Measurements from ENCODE around the gene TMEM127.

The TMEM127 gene

GRCh38 chr2:96291751-96292150 lies 26.0 kb upstream of the TMEM127 start:
- Histone ChIP-seq H3K23ac (ENCODE audit: low read length) (no peak overlapping the region), H3K79me2 (ENCODE audit: control insufficient read depth, insufficient read depth, low read length) (no peaks in the 10 kb centered on the region), H4K5ac (ENCODE audit: low read length) (no peak overlapping the region), H3K4me1 (ENCODE audit: control insufficient read depth, low read depth, low read length) (no peaks in the 10 kb centered on the region), H2BK120ac (ENCODE audit: low read depth, low read length) (no peak overlapping the region), H3K4me3 (ENCODE audit: low read length) (no peak overlapping the region), H2BK15ac (replicated peaks; ENCODE audit: low read depth) (no peak overlapping the region), H3K4ac (ENCODE audit: low read depth, low read length) (no peak overlapping the region), H3K4me2 (ENCODE audit: low read length) (no peak overlapping the region), H2BK5ac (ENCODE audit: low read length) (no peak overlapping the region), H3K18ac (ENCODE audit: low read length) (no peak overlapping the region), H4K8ac (ENCODE audit: low read depth, low read length) (no peak overlapping the region), H3K36me3 (ENCODE audit: control insufficient read depth, insufficient read depth, low read length) (peaks cover 58% of the 10 kb centered on the region), H3K9ac (ENCODE audit: low read length) (no peak overlapping the region), H3K27me3 (ENCODE audit: insufficient read depth, low read length, poor library complexity) (no peaks in the 10 kb centered on the region), H3K56ac (ENCODE audit: low read length) (no peak overlapping the region), H2AK5ac (ENCODE audit: low read length) (no peak overlapping the region), H3K79me1 (ENCODE audit: low read length) (no peaks in the 10 kb centered on the region), H3K27ac (ENCODE audit: low read depth, low read length) (no peak overlapping the region)
- no CpG with 5 or more reads among the region's 5 CpGs for WGBS (ENCODE audit: extremely low coverage, insufficient coverage, low lambda C conversion rate)
- no peak for DNase-seq

GRCh38 chr2:96287273-96287856 lies 21.6 kb upstream of the TMEM127 start:
- no peak overlapping the region for H4K5ac ChIP-seq (ENCODE audit: low read length)
- H3K18ac ChIP-seq (ENCODE audit: low read length) = no peak overlapping the region
- no peak overlapping the region for H3K27ac ChIP-seq (ENCODE audit: low read depth, low read length)
- H3K9ac ChIP-seq (ENCODE audit: low read length) = no peak overlapping the region
- no peak for DNase-seq
- H3K4ac ChIP-seq (ENCODE audit: low read depth, low read length) = no peak overlapping the region
- H2BK120ac ChIP-seq (ENCODE audit: low read depth, low read length) = no peak overlapping the region
- no peak overlapping the region for H3K56ac ChIP-seq (ENCODE audit: low read length)
- H2BK15ac ChIP-seq (replicated peaks; ENCODE audit: low read depth) = no peak overlapping the region
- no peaks in the 10 kb centered on the region for H3K4me1 ChIP-seq (ENCODE audit: control insufficient read depth, low read depth, low read length)
- H3K27me3 ChIP-seq (ENCODE audit: insufficient read depth, low read length, poor library complexity) = no peaks in the 10 kb centered on the region
- no peak overlapping the region for H2AK5ac ChIP-seq (ENCODE audit: low read length)
- H3K36me3 ChIP-seq (ENCODE audit: control insufficient read depth, insufficient read depth, low read length) = peaks cover 78% of the 10 kb centered on the region
- no peaks in the 10 kb centered on the region for H3K79me1 ChIP-seq (ENCODE audit: low read length)
- H3K4me3 ChIP-seq (ENCODE audit: low read length) = no peak overlapping the region
- H3K23ac ChIP-seq (ENCODE audit: low read length) = no peak overlapping the region
- no peak overlapping the region for H4K8ac ChIP-seq (ENCODE audit: low read depth, low read length)
- H2BK5ac ChIP-seq (ENCODE audit: low read length) = no peak overlapping the region
- no peak overlapping the region for H3K4me2 ChIP-seq (ENCODE audit: low read length)
- H3K79me2 ChIP-seq (ENCODE audit: control insufficient read depth, insufficient read depth, low read length) = no peaks in the 10 kb centered on the region
- WGBS (ENCODE audit: extremely low coverage, insufficient coverage, low lambda C conversion rate) = no CpG with 5 or more reads among the region's 6 CpGs

GRCh38 chr2:96276787-96277499 lies 11.1 kb upstream of the TMEM127 start:
- Histone ChIP-seq H3K56ac (ENCODE audit: low read length) (no peak overlapping the region), H3K27ac (ENCODE audit: low read depth, low read length) (no peak overlapping the region), H2BK15ac (replicated peaks; ENCODE audit: low read depth) (no peak overlapping the region), H3K79me1 (ENCODE audit: low read length) (no peaks in the 10 kb centered on the region), H3K27me3 (ENCODE audit: insufficient read depth, low read length, poor library complexity) (no peaks in the 10 kb centered on the region), H3K4me2 (ENCODE audit: low read length) (no peak overlapping the region), H3K4ac (ENCODE audit: low read depth, low read length) (no peak overlapping the region), H2BK120ac (ENCODE audit: low read depth, low read length) (no peak overlapping the region), H2BK5ac (ENCODE audit: low read length) (no peak overlapping the region), H3K79me2 (ENCODE audit: control insufficient read depth, insufficient read depth, low read length) (no peaks in the 10 kb centered on the region), H3K4me3 (ENCODE audit: low read length) (no peak overlapping the region), H3K36me3 (ENCODE audit: control insufficient read depth, insufficient read depth, low read length) (peaks cover 32% of the 10 kb centered on the region), H3K23ac (ENCODE audit: low read length) (no peak overlapping the region), H4K5ac (ENCODE audit: low read length) (no peak overlapping the region), H4K8ac (ENCODE audit: low read depth, low read length) (no peak overlapping the region), H2AK5ac (ENCODE audit: low read length) (no peak overlapping the region), H3K9ac (ENCODE audit: low read length) (no peak overlapping the region), H3K4me1 (ENCODE audit: control insufficient read depth, low read depth, low read length) (no peaks in the 10 kb centered on the region), H3K18ac (ENCODE audit: low read length) (no peak overlapping the region)
- WGBS (ENCODE audit: extremely low coverage, insufficient coverage, low lambda C conversion rate) = no CpG with 5 or more reads among the region's 21 CpGs
- DNase-seq = no peak

GRCh38 chr2:96274355-96275056 lies 8.7 kb upstream of the TMEM127 start:
- no peak overlapping the region for H2BK120ac ChIP-seq (ENCODE audit: low read depth, low read length)
- DNase-seq = no peak
- H2BK15ac ChIP-seq (replicated peaks; ENCODE audit: low read depth) = no peak overlapping the region
- H3K4ac ChIP-seq (ENCODE audit: low read depth, low read length) = no peak overlapping the region
- no peak overlapping the region for H3K4me2 ChIP-seq (ENCODE audit: low read length)
- no peak overlapping the region for H2BK5ac ChIP-seq (ENCODE audit: low read length)
- no CpG with 5 or more reads among the region's 7 CpGs for WGBS (ENCODE audit: extremely low coverage, insufficient coverage, low lambda C conversion rate)
- no peak overlapping the region for H3K4me3 ChIP-seq (ENCODE audit: low read length)
- H3K36me3 ChIP-seq (ENCODE audit: control insufficient read depth, insufficient read depth, low read length) = peaks cover 32% of the 10 kb centered on the region
- H3K79me2 ChIP-seq (ENCODE audit: control insufficient read depth, insufficient read depth, low read length) = no peaks in the 10 kb centered on the region
- no peaks in the 10 kb centered on the region for H3K4me1 ChIP-seq (ENCODE audit: control insufficient read depth, low read depth, low read length)
- H2AK5ac ChIP-seq (ENCODE audit: low read length) = no peak overlapping the region
- H3K18ac ChIP-seq (ENCODE audit: low read length) = no peak overlapping the region
- H3K23ac ChIP-seq (ENCODE audit: low read length) = no peak overlapping the region
- no peak overlapping the region for H4K8ac ChIP-seq (ENCODE audit: low read depth, low read length)
- no peak overlapping the region for H3K27ac ChIP-seq (ENCODE audit: low read depth, low read length)
- H3K9ac ChIP-seq (ENCODE audit: low read length) = no peak overlapping the region
- no peaks in the 10 kb centered on the region for H3K27me3 ChIP-seq (ENCODE audit: insufficient read depth, low read length, poor library complexity)
- no peaks in the 10 kb centered on the region for H3K79me1 ChIP-seq (ENCODE audit: low read length)
- no peak overlapping the region for H4K5ac ChIP-seq (ENCODE audit: low read length)
- no peak overlapping the region for H3K56ac ChIP-seq (ENCODE audit: low read length)

- H3K27ac ChIP-seq (ENCODE audit: low read depth, low read length) = no peak overlapping the region
- no peaks in the 10 kb centered on the region for H3K27me3 ChIP-seq (ENCODE audit: insufficient read depth, low read length, poor library complexity)
- H2BK120ac ChIP-seq (ENCODE audit: low read depth, low read length) = no peak overlapping the region
- no peak overlapping the region for H3K4ac ChIP-seq (ENCODE audit: low read depth, low read length)
- no peak overlapping the region for H3K4me2 ChIP-seq (ENCODE audit: low read length)
- no CpG with 5 or more reads among the region's 3 CpGs for WGBS (ENCODE audit: extremely low coverage, insufficient coverage, low lambda C conversion rate)
- no peak overlapping the region for H3K9ac ChIP-seq (ENCODE audit: low read length)
- no peaks in the 10 kb centered on the region for H3K79me1 ChIP-seq (ENCODE audit: low read length)
- H3K4me1 ChIP-seq (ENCODE audit: control insufficient read depth, low read depth, low read length) = no peaks in the 10 kb centered on the region
- no peak overlapping the region for H3K23ac ChIP-seq (ENCODE audit: low read length)
- no peak overlapping the region for H2BK5ac ChIP-seq (ENCODE audit: low read length)
- no peak for DNase-seq
- no peak overlapping the region for H3K56ac ChIP-seq (ENCODE audit: low read length)
- no peak overlapping the region for H2BK15ac ChIP-seq (replicated peaks; ENCODE audit: low read depth)
- no peak overlapping the region for H3K18ac ChIP-seq (ENCODE audit: low read length)
- H4K8ac ChIP-seq (ENCODE audit: low read depth, low read length) = no peak overlapping the region
- peaks cover 30% of the 10 kb centered on the region for H3K36me3 ChIP-seq (ENCODE audit: control insufficient read depth, insufficient read depth, low read length)
- H3K79me2 ChIP-seq (ENCODE audit: control insufficient read depth, insufficient read depth, low read length) = no peaks in the 10 kb centered on the region
- H3K4me3 ChIP-seq (ENCODE audit: low read length) = no peak overlapping the region
- H4K5ac ChIP-seq (ENCODE audit: low read length) = no peak overlapping the region
- H2AK5ac ChIP-seq (ENCODE audit: low read length) = no peak overlapping the region
These were observed 8.0 kb upstream of the TMEM127 start for GRCh38 chr2:96273763-96274162.

Data from mesendoderm (in vitro differentiated cells).